A673 (cell line): ENCODE measurements around the gene ST6GALNAC2.

Source experiments
- EZH2 ChIP-seq: fragments of 200-600 bp; sonication (generic); IDR thresholded peaks from 2 replicates; pipeline ENCODE4 v1.6.1; 2017; ENCODE audit warnings: borderline replicate concordance, low read depth, mild to moderate bottlenecking, mixed read lengths, antibody characterized with exemption, low read length; ENCODE audit not compliant: poor library complexity, severe bottlenecking
- TF ChIP-seq, protein P1 (sequence below): fragments of 300-800, 200-600 bp; sonication (generic); conservative IDR thresholded peaks from 2 replicates; pipeline ENCODE4 v1.5.1; 2017; ENCODE audit warnings: low read depth, mild to moderate bottlenecking, antibody characterized with exemption, low read length, moderate library complexity, mixed read lengths

DNA sequence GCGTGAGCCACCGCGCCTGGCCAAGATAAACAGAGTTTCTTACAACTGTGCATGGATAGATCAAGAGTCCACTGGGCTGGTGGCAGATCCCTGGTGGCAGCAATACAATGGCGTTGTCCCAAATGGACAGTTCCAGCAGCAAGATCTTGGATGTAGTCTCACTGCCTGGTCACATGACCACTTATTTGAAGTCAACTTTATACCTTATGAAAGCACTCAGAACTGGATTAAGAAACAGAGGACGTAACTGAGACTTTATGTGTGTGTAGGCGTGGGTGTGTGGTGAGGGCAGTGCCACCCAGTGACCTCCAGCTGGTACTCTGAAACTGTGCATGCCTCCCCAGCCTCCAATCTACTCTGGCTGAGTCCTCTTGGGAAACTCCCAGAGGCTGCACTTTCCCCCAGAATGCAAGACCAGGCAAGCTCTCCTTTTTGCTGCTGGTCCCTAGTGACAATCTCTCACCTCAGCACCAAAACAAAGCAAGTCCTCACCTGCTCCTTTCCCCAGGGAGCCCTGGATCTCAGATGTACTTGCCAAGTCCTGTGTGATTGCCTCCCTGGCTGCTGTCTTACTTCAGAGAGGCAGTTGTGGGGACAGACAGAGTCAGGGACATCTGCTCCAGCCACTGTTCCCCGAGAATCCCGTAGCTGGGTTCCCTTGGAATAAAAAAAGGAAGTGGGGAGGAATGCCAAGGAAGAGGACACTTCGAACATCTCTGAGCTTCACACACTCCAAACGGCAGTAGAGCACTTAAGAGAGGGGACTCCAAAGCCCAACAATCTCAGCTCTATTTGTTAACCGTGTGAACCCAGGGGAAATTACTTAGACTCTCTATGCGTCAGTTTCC, 11.7 kb upstream of the ST6GALNAC2 start:
- TF ChIP-seq, protein P1, sequence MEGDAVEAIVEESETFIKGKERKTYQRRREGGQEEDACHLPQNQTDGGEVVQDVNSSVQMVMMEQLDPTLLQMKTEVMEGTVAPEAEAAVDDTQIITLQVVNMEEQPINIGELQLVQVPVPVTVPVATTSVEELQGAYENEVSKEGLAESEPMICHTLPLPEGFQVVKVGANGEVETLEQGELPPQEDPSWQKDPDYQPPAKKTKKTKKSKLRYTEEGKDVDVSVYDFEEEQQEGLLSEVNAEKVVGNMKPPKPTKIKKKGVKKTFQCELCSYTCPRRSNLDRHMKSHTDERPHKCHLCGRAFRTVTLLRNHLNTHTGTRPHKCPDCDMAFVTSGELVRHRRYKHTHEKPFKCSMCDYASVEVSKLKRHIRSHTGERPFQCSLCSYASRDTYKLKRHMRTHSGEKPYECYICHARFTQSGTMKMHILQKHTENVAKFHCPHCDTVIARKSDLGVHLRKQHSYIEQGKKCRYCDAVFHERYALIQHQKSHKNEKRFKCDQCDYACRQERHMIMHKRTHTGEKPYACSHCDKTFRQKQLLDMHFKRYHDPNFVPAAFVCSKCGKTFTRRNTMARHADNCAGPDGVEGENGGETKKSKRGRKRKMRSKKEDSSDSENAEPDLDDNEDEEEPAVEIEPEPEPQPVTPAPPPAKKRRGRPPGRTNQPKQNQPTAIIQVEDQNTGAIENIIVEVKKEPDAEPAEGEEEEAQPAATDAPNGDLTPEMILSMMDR: no peak
- no peak for TF ChIP-seq EZH2
